ENCODE results near the gene RPUSD3. TPM values are rescaled to one million over a fixed set of nuclear protein-coding genes. Genes with fewer than 3 reads are reported as not detected.

RPUSD3 gene
- total and polyA plus RNA-seq, 9 of the 15 experiments (the other 6 are each of a cell fraction or from before 2014, with no cell fraction given), result 13.8 to 99.0 (median 59.3) TPM

DNA sequence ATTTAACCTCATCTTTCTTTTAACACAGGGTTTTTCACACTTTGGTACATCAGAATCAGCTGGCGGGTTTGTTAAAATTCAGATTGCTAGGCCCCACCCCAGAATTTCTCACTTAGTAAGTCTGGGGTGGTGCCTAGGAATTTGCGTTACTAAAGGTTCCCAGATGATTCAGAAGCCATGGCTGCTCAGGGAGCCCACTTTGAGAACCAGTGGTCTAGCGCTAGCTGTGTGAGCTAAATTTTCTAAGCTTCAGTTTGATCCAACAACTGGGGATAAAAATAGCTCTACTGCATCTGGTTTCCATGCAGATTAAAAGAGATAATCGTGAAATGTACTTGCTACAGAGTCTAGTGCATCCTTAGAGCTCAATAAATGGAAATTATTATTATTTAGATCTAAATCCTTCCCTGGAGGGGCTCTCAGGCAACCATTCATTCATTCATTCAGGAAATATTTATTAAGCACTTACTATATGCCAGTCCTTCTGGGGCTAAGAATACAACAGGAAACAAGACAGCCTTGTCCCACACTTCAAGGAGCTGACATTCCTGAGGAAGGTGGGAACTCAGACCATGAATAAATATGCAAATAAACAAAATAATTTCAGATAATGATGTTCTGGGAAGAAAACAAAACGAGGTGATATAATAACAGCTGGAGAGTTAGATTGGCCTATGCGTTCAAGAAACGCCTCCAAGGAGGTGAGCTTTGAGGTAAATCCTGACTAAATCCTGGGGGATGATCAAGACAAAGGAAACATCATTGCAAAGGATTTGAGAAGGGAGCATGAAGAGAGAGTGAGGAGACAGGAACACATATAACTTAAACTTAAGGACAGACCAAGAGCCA, 40.1 kb upstream of the RPUSD3 start (continued):
- TF ChIP-seq XRCC4 (IDR thresholded peaks at IDR 0.05; ENCODE audit: extremely low read depth, insufficient read depth, insufficient read length) (no peak), ZFP36 (IDR thresholded peaks at IDR 0.05; ENCODE audit: low read depth, low read length, partially characterized antibody) (no peak), EP300 (IDR thresholded peaks at IDR 0.05; ENCODE audit: low read length) (no peak), ZNF717 (CRISPR knock-in tag; IDR thresholded peaks at IDR 0.05) (no peak), ZBTB43 (CRISPR knock-in tag; IDR thresholded peaks at IDR 0.05) (no peak), MYBL2 (IDR thresholded peaks at IDR 0.05; ENCODE audit: low read depth) (no peak), MYBL2 (CRISPR knock-in tag; IDR thresholded peaks at IDR 0.05; ENCODE audit: borderline replicate concordance) (no peak), HNRNPLL (IDR thresholded peaks at IDR 0.05; ENCODE audit: low read depth, low read length, poor library complexity, severe bottlenecking) (no peak), NR4A1 (CRISPR knock-in tag; IDR thresholded peaks at IDR 0.05) (no peak), NR4A1 (tag; IDR thresholded peaks at IDR 0.05) (no peak), NFXL1 (CRISPR knock-in tag; IDR thresholded peaks at IDR 0.05) (no peak), YY1 (IDR thresholded peaks at IDR 0.05; ENCODE audit: borderline replicate concordance in 1 of 3, control insufficient read depth in 1 of 3, extremely low read depth in 1 of 3, insufficient read depth in 3 of 3, insufficient read length in 1 of 3, insufficient replicate concordance in 2 of 3, low read depth in 1 of 3, low read length in 2 of 3) (no peak), DIDO1 (tag; IDR thresholded peaks at IDR 0.05; ENCODE audit: low read depth) (no peak), CSDE1 (IDR thresholded peaks at IDR 0.05) (no peak)
- TF ChIP-seq, protein P1, sequence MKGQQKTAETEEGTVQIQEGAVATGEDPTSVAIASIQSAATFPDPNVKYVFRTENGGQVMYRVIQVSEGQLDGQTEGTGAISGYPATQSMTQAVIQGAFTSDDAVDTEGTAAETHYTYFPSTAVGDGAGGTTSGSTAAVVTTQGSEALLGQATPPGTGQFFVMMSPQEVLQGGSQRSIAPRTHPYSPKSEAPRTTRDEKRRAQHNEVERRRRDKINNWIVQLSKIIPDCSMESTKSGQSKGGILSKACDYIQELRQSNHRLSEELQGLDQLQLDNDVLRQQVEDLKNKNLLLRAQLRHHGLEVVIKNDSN (CRISPR knock-in tag; IDR thresholded peaks at IDR 0.05), result no peak
- TF ChIP-seq, protein P2, sequence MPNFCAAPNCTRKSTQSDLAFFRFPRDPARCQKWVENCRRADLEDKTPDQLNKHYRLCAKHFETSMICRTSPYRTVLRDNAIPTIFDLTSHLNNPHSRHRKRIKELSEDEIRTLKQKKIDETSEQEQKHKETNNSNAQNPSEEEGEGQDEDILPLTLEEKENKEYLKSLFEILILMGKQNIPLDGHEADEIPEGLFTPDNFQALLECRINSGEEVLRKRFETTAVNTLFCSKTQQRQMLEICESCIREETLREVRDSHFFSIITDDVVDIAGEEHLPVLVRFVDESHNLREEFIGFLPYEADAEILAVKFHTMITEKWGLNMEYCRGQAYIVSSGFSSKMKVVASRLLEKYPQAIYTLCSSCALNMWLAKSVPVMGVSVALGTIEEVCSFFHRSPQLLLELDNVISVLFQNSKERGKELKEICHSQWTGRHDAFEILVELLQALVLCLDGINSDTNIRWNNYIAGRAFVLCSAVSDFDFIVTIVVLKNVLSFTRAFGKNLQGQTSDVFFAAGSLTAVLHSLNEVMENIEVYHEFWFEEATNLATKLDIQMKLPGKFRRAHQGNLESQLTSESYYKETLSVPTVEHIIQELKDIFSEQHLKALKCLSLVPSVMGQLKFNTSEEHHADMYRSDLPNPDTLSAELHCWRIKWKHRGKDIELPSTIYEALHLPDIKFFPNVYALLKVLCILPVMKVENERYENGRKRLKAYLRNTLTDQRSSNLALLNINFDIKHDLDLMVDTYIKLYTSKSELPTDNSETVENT (CRISPR knock-in tag; IDR thresholded peaks at IDR 0.05), result no peak

Data from K562 (cell line).